ENCODE results near the gene FCHO2.
"Not testable (repeated sequence)": the region's sequence is repeated elsewhere in the genome, so short reads cannot be mapped to it uniquely, and the experiment has no call there.

FCHO2 gene

GRCh38 chr5:72956324-72957140 lies 691 bp downstream of the FCHO2 start:
- H3K9ac ChIP-seq (ENCODE audit: low read length): peak overlapping the region; percentile 70
- H3K4me3 ChIP-seq (ENCODE audit: low read length): peak overlapping the region; percentile 88
- H4K20me1 ChIP-seq (ENCODE audit: insufficient read depth, low read length): no peaks in the 10 kb centered on the region
- H3K36me3 ChIP-seq (replicated peaks; ENCODE audit: low read depth, low read length): no peaks in the 10 kb centered on the region
- TF ChIP-seq CTCF (IDR thresholded peaks at IDR 0.05; ENCODE audit: low read depth, low read length) (no peak), EZH2phosphoT487 (IDR thresholded peaks at IDR 0.05; ENCODE audit: low read depth) (no peak)
- peaks cover 21% of the 10 kb centered on the region for H3K4me1 ChIP-seq (ENCODE audit: low read length)
- no peaks in the 10 kb centered on the region for H3K9me3 ChIP-seq (ENCODE audit: insufficient read depth, low read length)
- H2AFZ ChIP-seq (ENCODE audit: low read depth, low read length): peak overlapping the region; percentile 87
- no peak overlapping the region for H3K27ac ChIP-seq (ENCODE audit: low read length)
- no peaks in the 10 kb centered on the region for H3K79me2 ChIP-seq (ENCODE audit: low read length)
- H3K4me2 ChIP-seq (ENCODE audit: low read length): peak overlapping the region; percentile 93
- peaks cover 14% of the 10 kb centered on the region for H3K27me3 ChIP-seq (ENCODE audit: low read depth, low read length)

- H3K36me3 ChIP-seq (replicated peaks; ENCODE audit: low read depth, low read length): no peaks in the 10 kb centered on the region
- peaks cover 13% of the 10 kb centered on the region for H3K4me1 ChIP-seq (ENCODE audit: low read length)
- no peak overlapping the region for H3K27ac ChIP-seq (ENCODE audit: low read length)
- no peak overlapping the region for H3K9ac ChIP-seq (ENCODE audit: low read length)
- peaks cover 14% of the 10 kb centered on the region for H3K27me3 ChIP-seq (ENCODE audit: low read depth, low read length)
- H3K79me2 ChIP-seq (ENCODE audit: low read length): no peaks in the 10 kb centered on the region
- no peaks in the 10 kb centered on the region for H3K9me3 ChIP-seq (ENCODE audit: insufficient read depth, low read length)
- H4K20me1 ChIP-seq (ENCODE audit: insufficient read depth, low read length): no peaks in the 10 kb centered on the region
- H3K4me3 ChIP-seq (ENCODE audit: low read length): peak overlapping the region; percentile 88
- TF ChIP-seq EZH2phosphoT487 (IDR thresholded peaks at IDR 0.05; ENCODE audit: low read depth): no peak
- no peak overlapping the region for H2AFZ ChIP-seq (ENCODE audit: low read depth, low read length)
- peak overlapping the region; percentile 93 for H3K4me2 ChIP-seq (ENCODE audit: low read length)
Observed at GRCh38 chr5:72957337-72957736, 1.5 kb downstream of the FCHO2 start.

- Histone ChIP-seq H2AFZ (ENCODE audit: low read depth, low read length) (no peak overlapping the region), H3K4me2 (ENCODE audit: low read length) (no peak overlapping the region), H3K36me3 (replicated peaks; ENCODE audit: low read depth, low read length) (no peaks in the 10 kb centered on the region), H3K27ac (ENCODE audit: low read length) (no peak overlapping the region), H3K4me3 (ENCODE audit: low read length) (no peak overlapping the region), H4K20me1 (ENCODE audit: insufficient read depth, low read length) (no peaks in the 10 kb centered on the region), H3K4me1 (ENCODE audit: low read length) (peaks cover 10% of the 10 kb centered on the region; the same call in 1 of the 2 replicates), H3K27me3 (ENCODE audit: low read depth, low read length) (peaks cover 6% of the 10 kb centered on the region; the same call in 1 of the 2 replicates), H3K9ac (ENCODE audit: low read length) (no peak overlapping the region), H3K9me3 (ENCODE audit: insufficient read depth, low read length) (no peaks in the 10 kb centered on the region), H3K79me2 (ENCODE audit: low read length) (no peaks in the 10 kb centered on the region)
- TF ChIP-seq EZH2phosphoT487 (IDR thresholded peaks at IDR 0.05; ENCODE audit: low read depth) (no peak), CTCF (IDR thresholded peaks at IDR 0.05; ENCODE audit: low read depth, low read length) (no peak)
Observed at GRCh38 chr5:72959257-72959656, 3.4 kb downstream of the FCHO2 start.

- H2AFZ ChIP-seq (ENCODE audit: low read depth, low read length); H3K79me2 ChIP-seq (ENCODE audit: low read length); H3K36me3 ChIP-seq (replicated peaks; ENCODE audit: low read depth, low read length); H3K4me2 ChIP-seq (ENCODE audit: low read length); H4K20me1 ChIP-seq (ENCODE audit: insufficient read depth, low read length); H3K9me3 ChIP-seq (ENCODE audit: insufficient read depth, low read length); H3K4me3 ChIP-seq (ENCODE audit: low read length); H3K27me3 ChIP-seq (ENCODE audit: low read depth, low read length); H3K9ac ChIP-seq (ENCODE audit: low read length); H3K27ac ChIP-seq (ENCODE audit: low read length); H3K4me1 ChIP-seq (ENCODE audit: low read length): not testable (repeated sequence)
Observed at GRCh38 chr5:72974481-72974880, 18.6 kb downstream of the FCHO2 start.

GRCh38 chr5:72976810-72977209 lies 21.0 kb downstream of the FCHO2 start:
- H3K27ac ChIP-seq (ENCODE audit: low read length); H3K79me2 ChIP-seq (ENCODE audit: low read length); H4K20me1 ChIP-seq (ENCODE audit: insufficient read depth, low read length); H3K4me3 ChIP-seq (ENCODE audit: low read length); H3K27me3 ChIP-seq (ENCODE audit: low read depth, low read length); H3K9me3 ChIP-seq (ENCODE audit: insufficient read depth, low read length); H2AFZ ChIP-seq (ENCODE audit: low read depth, low read length); H3K9ac ChIP-seq (ENCODE audit: low read length); H3K4me2 ChIP-seq (ENCODE audit: low read length); H3K36me3 ChIP-seq (replicated peaks; ENCODE audit: low read depth, low read length); H3K4me1 ChIP-seq (ENCODE audit: low read length): not testable (repeated sequence)
